K562 (cell line): ENCODE data around the gene STRA6. TPM values are rescaled to one million over a fixed set of nuclear protein-coding genes. Genes with fewer than 3 reads are reported as not detected.

Experiments
- ATAC-seq: fragments of 200-7000 bp; cut with Tn5 transposase; 3 replicates; pipeline ENCODE4 v1.9.1; 2020; ENCODE audit warnings: moderate library complexity
- BruUV-seq: library from RNA; stranded (reverse); fragments of 400-500 nt; replicated peaks from 2 replicates; lab custom pipeline; 2021; lab: Mats Ljungman, UMichigan
- CTCF ChIA-PET: fragments of 300-600 bp; formaldehyde crosslinking; extraction: SDS; loops from one replicate; lab custom pipeline; 2021; ENCODE audit warnings: low intra/inter-chr PET ratio; lab: Yijun Ruan, JAX
- POLR2A ChIA-PET: fragments of 300-600, 350-650 bp; sonication (Branson Sonifier 250); formaldehyde crosslinking; extraction: SDS; loops from one replicate; lab custom pipeline; 2021; ENCODE audit warnings: antibody characterized with exemption, inconsistent platforms; lab: Yijun Ruan, JAX
- DNase-seq, 4 experiments: peaks; one replicate each; pipeline versions ENCODE4 v3.0.0 to v3.0.0-alpha.2; 2011 to 2018; ENCODE audit warnings: low spot score in 3 of 4, mixed read lengths in 3 of 4; ENCODE audit errors: extremely low read depth in 1 of 4
- FAIRE-seq: peaks from 2 replicates; lab custom pipeline; 2011; peaks lifted over from hg19 to GRCh38; lab: Jason Lieb, UNC
- H2AFZ ChIP-seq: 2 replicates; pipeline ENCODE4 v1.6.0; 2011; ENCODE audit warnings: low read depth, low read length, control low read depth, inconsistent platforms
- H3K27ac ChIP-seq: fragments of 200-600 bp; 3 replicates; pipeline ENCODE4 v1.8.0; 2011; ENCODE audit warnings: low read depth, mild to moderate bottlenecking, control low read depth, inconsistent platforms, low read length, moderate library complexity, mixed read lengths; ENCODE audit errors: extremely low read depth
- H3K27me3 ChIP-seq, 2 experiments: fragments of 300-600 bp in 1 of 2; 2 replicates in 1 of 2; 3 replicates in 1 of 2; pipeline versions ENCODE4 v1.6.0 to v1.8.0; 2011; ENCODE audit warnings: inconsistent platforms in 2 of 2, low read length in 2 of 2, mild to moderate bottlenecking in 1 of 2, mixed read lengths in 1 of 2, moderate library complexity in 1 of 2; ENCODE audit not compliant: control insufficient read depth in 2 of 2, insufficient read depth in 2 of 2
- H3K36me3 ChIP-seq: fragments of 300-600 bp; 3 replicates; pipeline ENCODE4 v1.8.0; 2011; ENCODE audit warnings: mild to moderate bottlenecking, low read length, inconsistent platforms; ENCODE audit not compliant: control insufficient read depth, insufficient read depth
- H3K4me1 ChIP-seq, 2 experiments: fragments of 200-600 bp in 1 of 2; replicated peaks in 1 of 2; 2 replicates in 1 of 2; 3 replicates in 1 of 2; pipeline versions ENCODE4 v1.5.1 to v1.8.0; 2011; ENCODE audit warnings: inconsistent platforms in 2 of 2, low read length in 2 of 2, mild to moderate bottlenecking in 1 of 2, mixed read lengths in 1 of 2, moderate library complexity in 1 of 2; ENCODE audit not compliant: control insufficient read depth in 2 of 2, insufficient read depth in 2 of 2
- H3K4me2 ChIP-seq: 2 replicates; pipeline ENCODE4 v1.6.1; 2011; ENCODE audit warnings: low read length, control low read depth, inconsistent platforms, mixed read lengths; ENCODE audit not compliant: insufficient read depth
- H3K4me3 ChIP-seq: fragments of 200-600 bp; sonication (generic), shearing (Covaris generic); 2 replicates; pipeline ENCODE4 v1.5.1; 2016; ENCODE audit warnings: control low read depth, inconsistent platforms
- H3K79me2 ChIP-seq: fragments of 200-600 bp; 3 replicates; pipeline ENCODE4 v1.8.0; 2011; ENCODE audit warnings: low read length, inconsistent platforms; ENCODE audit not compliant: control insufficient read depth, insufficient read depth
- H3K9ac ChIP-seq, 2 experiments: 2 replicates each; pipeline versions ENCODE4 v1.6.0 to v1.6.1; 2011; ENCODE audit warnings: low read depth in 2 of 2, low read length in 2 of 2, control low read depth in 1 of 2, inconsistent platforms in 1 of 2, mild to moderate bottlenecking in 1 of 2, mixed read lengths in 1 of 2; ENCODE audit not compliant: insufficient read depth in 1 of 2
- H3K9me1 ChIP-seq: one replicate; pipeline ENCODE4 v1.6.0; 2011; ENCODE audit warnings: inconsistent platforms, mild to moderate bottlenecking, low read length, moderate library complexity; ENCODE audit not compliant: control insufficient read depth, insufficient read depth
- H3K9me3 ChIP-seq: replicated peaks from 2 replicates; pipeline ENCODE4 v1.5.1; 2011; ENCODE audit warnings: low read depth, low read length, inconsistent platforms; ENCODE audit not compliant: control insufficient read depth, insufficient read depth
- H4K20me1 ChIP-seq: replicated peaks from 2 replicates; pipeline ENCODE4 v1.6.1; 2011; ENCODE audit warnings: low read length, inconsistent platforms, mixed read lengths; ENCODE audit not compliant: control insufficient read depth, insufficient read depth
- MEF2D ChIP-seq: conservative IDR thresholded peaks from 2 replicates; pipeline ENCODE4 v1.6.1; 2016; ENCODE audit warnings: low read depth, missing genetic modification characterization, missing compliant biosample characterization
- NCOA1 ChIP-seq: fragments of 450-650 bp; IDR thresholded peaks from 2 replicates; pipeline ENCODE4 v1.6.1; 2016; ENCODE audit warnings: low read depth
- POU5F1 ChIP-seq: fragments of 150-350 bp; IDR thresholded peaks from 2 replicates; pipeline ENCODE4 v1.6.1; 2014; ENCODE audit warnings: borderline replicate concordance, low read length, low read depth, mild to moderate bottlenecking; ENCODE audit not compliant: partially characterized antibody
- SMAD2 ChIP-seq: fragments of 150-350 bp; IDR thresholded peaks from 2 replicates; pipeline ENCODE4 v1.6.1; 2014; ENCODE audit warnings: low read depth, mild to moderate bottlenecking, low read length
- TAF15 ChIP-seq: fragments of 200-400 bp; formaldehyde crosslinking; IDR thresholded peaks from 2 replicates; pipeline ENCODE4 v1.6.1; 2017; ENCODE audit warnings: mild to moderate bottlenecking, low read depth, low read length, moderate library complexity
- ZNF175 ChIP-seq: fragments of 200-800 bp; sonication (Bioruptor generic); IDR thresholded peaks from 2 replicates; pipeline ENCODE4 v1.6.1; 2016; ENCODE audit warnings: low read depth, mild to moderate bottlenecking, missing genetic modification characterization, missing compliant biosample characterization
- ZNF57 ChIP-seq: fragments of 450-650 bp; formaldehyde crosslinking; IDR thresholded peaks from 2 replicates; pipeline ENCODE4 v1.4.0; 2020; ENCODE audit warnings: mild to moderate bottlenecking, moderate library complexity
- WGBS: fragments of 100-300 bp; shearing (Covaris generic); methylation state at CpG from one replicate; pipeline ENCODE4 v1.1.6; 2016; ENCODE audit warnings: low coverage, mixed read lengths; ENCODE audit not compliant: insufficient coverage; ENCODE audit errors: missing lambda C conversion rate; 5-methylcytosine and 5-hydroxymethylcytosine counted together
- in situ Hi-C: fragments of 300-500 bp; cut with MboI; formaldehyde crosslinking; loops from 4 replicates; pipeline ENCODE4 v1.15.0; 2018; ENCODE audit warnings: inconsistent platforms, mixed read lengths
- intact Hi-C: fragments of 100-400 bp; cut with micrococcal nuclease; formaldehyde crosslinking; loops from 2 replicates; pipeline ENCODE4 v1.14.2; 2022
- polyA plus RNA-seq, 8 experiments: library from polyadenylated mRNA; depleted of rRNA in 4 of 8; stranded (reverse) in 5 of 8; unstranded in 3 of 8; fragments of >200 nt; fragmentation: Nextera tagmentation in 2 of 8; fragmentation: Illumina TruSeq in 1 of 8; extraction: Ambion mirVana in 2 of 8; extraction: Trizol in 1 of 8; gene quantifications; 2 replicates each; pipeline versions ENCODE4 v1.2.1 to v1.2.3, GENCODE V29; 2011 to 2014; ENCODE audit warnings: inconsistent platforms in 1 of 8, missing spikeins in 1 of 8
- total RNA-seq, 7 experiments: library from RNA; depleted of rRNA in 6 of 7; stranded (reverse); fragments of >200 nt in 6 of 7; fragmentation: Illumina TruSeq in 2 of 7; extraction: Trizol in 2 of 7; gene quantifications; 2 replicates each; pipeline versions ENCODE4 v1.2.1 to v1.2.3, GENCODE V29; 2011 to 2021; ENCODE audit warnings: low replicate concordance in 1 of 7
- TF ChIP-seq, protein P1 (sequence below): fragments of 450-650 bp; conservative IDR thresholded peaks from 2 replicates; pipeline ENCODE4 v1.6.1; 2016; ENCODE audit warnings: missing genetic modification characterization, low read depth, mild to moderate bottlenecking, missing compliant biosample characterization, moderate library complexity
- TF ChIP-seq, protein P2 (sequence below): fragments of 450-650 bp; IDR thresholded peaks from 2 replicates; pipeline ENCODE4 v1.6.1; 2016; ENCODE audit warnings: low read depth, mild to moderate bottlenecking, moderate library complexity
- TF ChIP-seq, protein P3 (sequence below): fragments of 250-450 bp; sonication (Bioruptor Pico); IDR thresholded peaks from 2 replicates; pipeline ENCODE4 v1.4.0; 2020; ENCODE audit warnings: mild to moderate bottlenecking

Gene STRA6
- total and polyA plus RNA-seq, 9 of the 15 experiments (the other 6 are each of a cell fraction or from before 2014, with no cell fraction given): 0.04 to 2.0 (median 0.43) TPM; not detected in 2

DNA sequence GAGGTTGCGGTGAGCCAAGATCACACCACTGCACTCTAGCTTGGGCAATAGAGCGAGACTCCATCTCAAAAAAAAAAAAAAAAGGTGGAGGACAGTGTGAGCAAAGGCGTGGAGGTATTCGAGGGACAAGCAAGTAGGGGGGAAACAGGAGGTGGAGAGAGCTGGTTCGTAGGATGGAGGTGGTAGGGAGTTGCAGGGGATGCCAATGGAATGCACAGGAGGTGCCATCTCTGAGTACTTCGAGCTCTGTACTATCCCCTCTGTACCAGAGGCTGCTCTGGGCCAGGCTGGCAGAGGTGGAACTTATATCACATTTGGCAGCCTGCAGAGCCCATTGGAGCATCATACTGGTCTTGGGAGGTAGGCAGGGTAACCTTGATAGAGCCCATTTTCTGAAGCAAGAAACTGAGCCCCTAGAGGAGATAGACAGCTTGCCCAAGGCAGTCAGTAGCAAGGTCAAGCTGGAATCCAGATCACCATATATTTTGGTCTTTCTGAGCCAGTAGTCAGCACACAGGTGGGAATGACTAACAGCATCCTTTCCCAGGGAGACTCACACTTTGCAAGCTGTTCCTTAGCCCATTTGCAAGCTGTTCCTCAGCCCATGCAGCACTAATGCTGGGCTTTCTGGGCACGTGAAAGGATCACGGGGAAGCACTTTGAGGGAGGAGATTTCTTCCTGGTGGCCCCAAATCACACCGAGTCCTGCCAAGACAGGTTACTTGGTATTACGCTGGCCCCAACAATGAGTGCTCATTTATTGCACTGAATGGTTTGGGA lies 24.4 kb upstream of the STRA6 start:
- ChIA-PET POLR2A (no interaction called here), CTCF (no interaction called here)
- H3K27ac ChIP-seq: no peak overlapping the region
- 1% methylated on average over 8 of the region's 10 CpGs for WGBS
- peaks cover 16 to 64% of the 10 kb centered on the region in 2 experiments; a peak in 4 of 5 replicates for H3K27me3 ChIP-seq
- BruUV-seq: no TSS peak
- no peak overlapping the region for H3K4me2 ChIP-seq
- H4K20me1 ChIP-seq: peaks cover 7% of the 10 kb centered on the region; the same call in 1 of the 2 replicates
- FAIRE-seq: no peak
- DNase-seq: no peak
- H2AFZ ChIP-seq: no peak overlapping the region
- no peaks in the 10 kb centered on the region for H3K9me1 ChIP-seq
- in situ Hi-C loops (no loop called here), intact Hi-C loops (no loop called here)
- no peak overlapping the region for H3K9ac ChIP-seq
- H3K36me3 ChIP-seq: no peaks in the 10 kb centered on the region
- no peak for TF ChIP-seq ZNF175 (CRISPR knock-in tag)
- TF ChIP-seq ZNF57 (CRISPR knock-in tag): no peak
- TF ChIP-seq, protein P1, sequence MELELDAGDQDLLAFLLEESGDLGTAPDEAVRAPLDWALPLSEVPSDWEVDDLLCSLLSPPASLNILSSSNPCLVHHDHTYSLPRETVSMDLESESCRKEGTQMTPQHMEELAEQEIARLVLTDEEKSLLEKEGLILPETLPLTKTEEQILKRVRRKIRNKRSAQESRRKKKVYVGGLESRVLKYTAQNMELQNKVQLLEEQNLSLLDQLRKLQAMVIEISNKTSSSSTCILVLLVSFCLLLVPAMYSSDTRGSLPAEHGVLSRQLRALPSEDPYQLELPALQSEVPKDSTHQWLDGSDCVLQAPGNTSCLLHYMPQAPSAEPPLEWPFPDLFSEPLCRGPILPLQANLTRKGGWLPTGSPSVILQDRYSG: no peak
- no peak for TF ChIP-seq NCOA1
- TF ChIP-seq, protein P2, sequence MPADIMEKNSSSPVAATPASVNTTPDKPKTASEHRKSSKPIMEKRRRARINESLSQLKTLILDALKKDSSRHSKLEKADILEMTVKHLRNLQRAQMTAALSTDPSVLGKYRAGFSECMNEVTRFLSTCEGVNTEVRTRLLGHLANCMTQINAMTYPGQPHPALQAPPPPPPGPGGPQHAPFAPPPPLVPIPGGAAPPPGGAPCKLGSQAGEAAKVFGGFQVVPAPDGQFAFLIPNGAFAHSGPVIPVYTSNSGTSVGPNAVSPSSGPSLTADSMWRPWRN: no peak
- TF ChIP-seq, protein P3, sequence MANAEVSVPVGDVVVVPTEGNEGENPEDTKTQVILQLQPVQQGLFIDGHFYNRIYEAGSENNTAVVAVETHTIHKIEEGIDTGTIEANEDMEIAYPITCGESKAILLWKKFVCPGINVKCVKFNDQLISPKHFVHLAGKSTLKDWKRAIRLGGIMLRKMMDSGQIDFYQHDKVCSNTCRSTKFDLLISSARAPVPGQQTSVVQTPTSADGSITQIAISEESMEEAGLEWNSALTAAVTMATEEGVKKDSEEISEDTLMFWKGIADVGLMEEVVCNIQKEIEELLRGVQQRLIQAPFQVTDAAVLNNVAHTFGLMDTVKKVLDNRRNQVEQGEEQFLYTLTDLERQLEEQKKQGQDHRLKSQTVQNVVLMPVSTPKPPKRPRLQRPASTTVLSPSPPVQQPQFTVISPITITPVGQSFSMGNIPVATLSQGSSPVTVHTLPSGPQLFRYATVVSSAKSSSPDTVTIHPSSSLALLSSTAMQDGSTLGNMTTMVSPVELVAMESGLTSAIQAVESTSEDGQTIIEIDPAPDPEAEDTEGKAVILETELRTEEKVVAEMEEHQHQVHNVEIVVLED (CRISPR knock-in tag): no peak
- TF ChIP-seq POU5F1: no peak
- TF ChIP-seq MEF2D (tag): no peak
- TF ChIP-seq TAF15: no peak
- no peak for TF ChIP-seq SMAD2
- H3K9me3 ChIP-seq: no peaks in the 10 kb centered on the region
- no peak for ATAC-seq
- no peaks in the 10 kb centered on the region for H3K4me1 ChIP-seq
- H3K4me3 ChIP-seq: no peak overlapping the region
- no peaks in the 10 kb centered on the region for H3K79me2 ChIP-seq
